DMS53 (cell line): ENCODE results near the gene CDHR2.

Source experiments
- DNase-seq: peaks from one replicate; lab custom pipeline; 2025; lab: John Stamatoyannopoulos, UW

CDHR2 gene

GRCh38 chr5:176640616-176641015 lies 91.5 kb downstream of the CDHR2 start:
- no peak for DNase-seq

GRCh38 chr5:176642675-176643490 lies 93.7 kb downstream of the CDHR2 start:
- DNase-seq = no peak

GRCh38 chr5:176643491-176644219 lies 94.5 kb downstream of the CDHR2 start:
- DNase-seq = no peak

GRCh38 chr5:176644294-176644693 lies 95.2 kb downstream of the CDHR2 start:
- no peak for DNase-seq

- DNase-seq = no peak
Measured at GRCh38 chr5:176644878-176645670, 95.9 kb downstream of the CDHR2 start.
